GM12878 (cell line): ENCODE data around the gene IL32. TPM values are rescaled to one million over a fixed set of nuclear protein-coding genes. Genes with fewer than 3 reads are reported as not detected.
"Not testable (repeated sequence)": the region's sequence is repeated elsewhere in the genome, so short reads cannot be mapped to it uniquely, and the experiment has no call there.

ENCODE experiments used
- ATAC-seq: fragments of 200-7000 bp; cut with Tn5 transposase; 3 replicates; pipeline ENCODE4 v1.9.1; 2020; ENCODE audit warnings: mild to moderate bottlenecking, moderate library complexity
- BruUV-seq: library from RNA; stranded (reverse); fragments of 400-500 nt; replicated peaks from 2 replicates; lab custom pipeline; 2021; lab: Mats Ljungman, UMichigan
- CTCF ChIA-PET: fragments of 300-600 bp; sonication (Branson Sonifier 250); formaldehyde crosslinking; extraction: SDS; loops from one replicate; lab custom pipeline; 2021; ENCODE audit warnings: inconsistent platforms; lab: Yijun Ruan, JAX
- POLR2A ChIA-PET: fragments of 350-600 bp; formaldehyde crosslinking; extraction: SDS; loops from one replicate; lab custom pipeline; 2021; ENCODE audit warnings: inconsistent platforms; lab: Charles Lee
- RAD21 ChIA-PET: fragments of 300-600 bp; sonication (Branson Sonifier 250); formaldehyde crosslinking; loops from one replicate; lab custom pipeline; 2023; ENCODE audit warnings: antibody characterized with exemption; ENCODE audit not compliant: unreplicated experiment; lab: Charles Lee
- SMC1A ChIA-PET: fragments of 300-600 bp; sonication (Branson Sonifier 250); formaldehyde crosslinking; loops from one replicate; lab custom pipeline; 2023; ENCODE audit not compliant: unreplicated experiment, uncharacterized antibody; lab: Charles Lee
- DNase-seq: peaks from one replicate; pipeline ENCODE4 v3.0.0-alpha.2; 2011; ENCODE audit warnings: low read depth, low spot score
- FAIRE-seq: peaks from 3 replicates; lab custom pipeline; 2011; peaks lifted over from hg19 to GRCh38; lab: Jason Lieb, UNC
- H2AFZ ChIP-seq: 2 replicates; pipeline ENCODE4 v1.6.0; 2011; ENCODE audit warnings: low read depth, low read length, control low read depth; ENCODE audit not compliant: control insufficient read depth
- H3K27ac ChIP-seq: 2 replicates; pipeline ENCODE4 v1.5.1; 2011; ENCODE audit warnings: control low read depth; ENCODE audit not compliant: control insufficient read depth, insufficient read depth
- H3K27me3 ChIP-seq, 2 experiments: replicated peaks in 1 of 2; 2 replicates each; pipeline versions ENCODE4 v1.6.0 to v1.6.1; 2011; ENCODE audit warnings: low read length in 1 of 2; ENCODE audit not compliant: control insufficient read depth in 2 of 2, insufficient read depth in 2 of 2
- H3K36me3 ChIP-seq, 2 experiments: 2 replicates each; pipeline ENCODE4 v1.5.1; 2011; ENCODE audit warnings: low read length in 1 of 2; ENCODE audit not compliant: control insufficient read depth in 2 of 2, insufficient read depth in 2 of 2
- H3K4me1 ChIP-seq: 2 replicates; pipeline ENCODE4 v1.6.1; 2011; ENCODE audit warnings: mild to moderate bottlenecking, low read length, moderate library complexity, mixed read lengths; ENCODE audit not compliant: control insufficient read depth, insufficient read depth
- H3K4me2 ChIP-seq: 2 replicates; pipeline ENCODE4 v1.6.0; 2011; ENCODE audit warnings: control low read depth; ENCODE audit not compliant: control insufficient read depth, insufficient read depth
- H3K4me3 ChIP-seq: fragments of 200-600 bp; sonication (generic); 2 replicates; pipeline ENCODE4 v1.5.1; 2016
- H3K79me2 ChIP-seq: 2 replicates; pipeline ENCODE4 v1.6.0; 2011; ENCODE audit warnings: low read length; ENCODE audit not compliant: control insufficient read depth, insufficient read depth
- H3K9ac ChIP-seq: 2 replicates; pipeline ENCODE4 v1.8.0; 2011; ENCODE audit warnings: low read length, control low read depth, mixed read lengths; ENCODE audit not compliant: control insufficient read depth, insufficient read depth
- H3K9me3 ChIP-seq: replicated peaks from 3 replicates; pipeline ENCODE4 v1.5.1; 2011; ENCODE audit warnings: mild to moderate bottlenecking, low read length; ENCODE audit not compliant: control insufficient read depth, insufficient read depth
- H4K20me1 ChIP-seq: 2 replicates; pipeline ENCODE4 v1.6.0; 2011; ENCODE audit not compliant: control insufficient read depth, insufficient read depth
- BRCA1 ChIP-seq: IDR thresholded peaks from 2 replicates; pipeline ENCODE4 v1.6.1; 2011; ENCODE audit warnings: low read depth, low read length, improper control_type of control experiment
- CBX3 ChIP-seq: fragments of 200-600 bp; sonication (generic); IDR thresholded peaks from 2 replicates; pipeline ENCODE4 v1.6.1; 2016; ENCODE audit warnings: low read depth, borderline replicate concordance
- TAF1 ChIP-seq: IDR thresholded peaks from 2 replicates; pipeline ENCODE4 v1.6.1; 2011; ENCODE audit warnings: mild to moderate bottlenecking, low read depth, low read length, borderline replicate concordance
- WGBS: methylation state at CpG from one replicate; pipeline ENCODE4 v1.1.6; 2016; ENCODE audit warnings: low lambda C conversion rate; ENCODE audit not compliant: insufficient replicate concordance, insufficient coverage; ENCODE audit errors: missing lambda C conversion rate; 5-methylcytosine and 5-hydroxymethylcytosine counted together
- in situ Hi-C: fragments of 300-500 bp; cut with MboI; formaldehyde crosslinking; loops from 9 replicates; pipeline ENCODE4 v1.14.3; 2018; ENCODE audit warnings: mixed read lengths
- intact Hi-C: fragments of 100-400 bp; cut with micrococcal nuclease; formaldehyde crosslinking; loops from one replicate; pipeline ENCODE4 v1.14.2; 2022; ENCODE audit not compliant: unreplicated experiment
- polyA plus RNA-seq, 11 experiments: library from polyadenylated mRNA; depleted of rRNA in 4 of 11; unstranded in 6 of 11; stranded (reverse) in 5 of 11; fragments of >200 nt; fragmentation: Nextera tagmentation in 4 of 11; fragmentation: Illumina TruSeq in 1 of 11; extraction: Ambion mirVana in 4 of 11; extraction: Trizol in 1 of 11; gene quantifications; 1 replicate in 1 of 11; 2 replicates in 10 of 11; pipeline versions ENCODE4 v1.2.1 to v1.2.3, GENCODE V29; 2011 to 2016; ENCODE audit warnings: inconsistent platforms in 2 of 11, missing spikeins in 2 of 11, low read depth in 1 of 11
- total RNA-seq, 4 experiments: library from RNA; depleted of rRNA in 3 of 4; stranded (reverse); fragments of >200 nt in 3 of 4; fragmentation: Illumina TruSeq in 1 of 4; extraction: Trizol in 1 of 4; gene quantifications; 2 replicates each; pipeline versions ENCODE4 v1.2.1 to v1.2.3, GENCODE V29; 2013 to 2021
- TF ChIP-seq, protein P1 (sequence below): IDR thresholded peaks from 2 replicates; pipeline ENCODE4 v1.6.1; 2012; ENCODE audit warnings: mild to moderate bottlenecking, low read depth, low read length

Gene IL32
- total and polyA plus RNA-seq, 10 of the 15 experiments (the other 5 are each of a cell fraction or from before 2014, with no cell fraction given), result 27.0 to 122 (median 55.8) TPM

DNA sequence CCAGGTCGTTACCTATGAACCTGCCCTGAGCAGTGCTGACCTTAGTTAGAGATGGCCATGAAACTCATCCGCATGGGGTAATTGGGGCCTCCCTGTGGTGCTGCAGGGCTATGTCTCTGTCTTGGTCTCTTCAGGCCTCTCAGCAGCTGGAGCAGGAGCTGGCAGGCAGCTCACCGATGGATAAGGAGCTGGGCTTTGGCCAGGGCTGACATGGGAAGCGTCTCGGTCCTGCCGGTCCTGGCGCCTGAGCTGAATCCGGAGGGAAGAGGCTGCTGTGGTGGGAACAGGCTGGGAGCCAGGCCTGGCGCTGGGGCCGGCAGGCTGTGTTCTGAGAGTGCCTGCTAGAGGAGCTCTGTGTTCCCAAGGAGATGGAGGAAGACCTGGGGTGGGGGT lies 10.1 kb downstream of the IL32 start (continued):
- no peak for TF ChIP-seq TAF1
- TF ChIP-seq, protein P1, sequence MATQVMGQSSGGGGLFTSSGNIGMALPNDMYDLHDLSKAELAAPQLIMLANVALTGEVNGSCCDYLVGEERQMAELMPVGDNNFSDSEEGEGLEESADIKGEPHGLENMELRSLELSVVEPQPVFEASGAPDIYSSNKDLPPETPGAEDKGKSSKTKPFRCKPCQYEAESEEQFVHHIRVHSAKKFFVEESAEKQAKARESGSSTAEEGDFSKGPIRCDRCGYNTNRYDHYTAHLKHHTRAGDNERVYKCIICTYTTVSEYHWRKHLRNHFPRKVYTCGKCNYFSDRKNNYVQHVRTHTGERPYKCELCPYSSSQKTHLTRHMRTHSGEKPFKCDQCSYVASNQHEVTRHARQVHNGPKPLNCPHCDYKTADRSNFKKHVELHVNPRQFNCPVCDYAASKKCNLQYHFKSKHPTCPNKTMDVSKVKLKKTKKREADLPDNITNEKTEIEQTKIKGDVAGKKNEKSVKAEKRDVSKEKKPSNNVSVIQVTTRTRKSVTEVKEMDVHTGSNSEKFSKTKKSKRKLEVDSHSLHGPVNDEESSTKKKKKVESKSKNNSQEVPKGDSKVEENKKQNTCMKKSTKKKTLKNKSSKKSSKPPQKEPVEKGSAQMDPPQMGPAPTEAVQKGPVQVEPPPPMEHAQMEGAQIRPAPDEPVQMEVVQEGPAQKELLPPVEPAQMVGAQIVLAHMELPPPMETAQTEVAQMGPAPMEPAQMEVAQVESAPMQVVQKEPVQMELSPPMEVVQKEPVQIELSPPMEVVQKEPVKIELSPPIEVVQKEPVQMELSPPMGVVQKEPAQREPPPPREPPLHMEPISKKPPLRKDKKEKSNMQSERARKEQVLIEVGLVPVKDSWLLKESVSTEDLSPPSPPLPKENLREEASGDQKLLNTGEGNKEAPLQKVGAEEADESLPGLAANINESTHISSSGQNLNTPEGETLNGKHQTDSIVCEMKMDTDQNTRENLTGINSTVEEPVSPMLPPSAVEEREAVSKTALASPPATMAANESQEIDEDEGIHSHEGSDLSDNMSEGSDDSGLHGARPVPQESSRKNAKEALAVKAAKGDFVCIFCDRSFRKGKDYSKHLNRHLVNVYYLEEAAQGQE, result no peak
- no peak for TF ChIP-seq CBX3
- TF ChIP-seq BRCA1, result no peak

DNA sequence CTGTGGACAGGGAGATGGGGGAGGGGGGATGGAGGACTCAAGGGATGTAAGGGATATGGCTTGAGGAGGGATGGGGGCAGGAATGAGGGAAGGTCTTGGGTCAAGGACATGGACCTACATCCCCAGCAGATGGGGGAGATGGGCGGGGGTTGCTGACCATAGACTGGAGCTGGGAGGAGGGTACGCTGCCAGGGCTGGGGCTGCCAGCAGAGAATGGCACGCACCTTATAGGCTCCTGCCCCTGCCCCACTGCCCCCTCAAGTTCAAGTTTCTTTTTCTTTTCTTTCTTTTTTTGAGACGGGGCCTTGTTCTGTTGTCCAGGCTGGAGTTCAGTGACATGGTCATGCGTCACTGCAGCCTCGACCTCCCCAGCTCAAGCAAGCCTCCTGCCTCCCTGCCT lies 10.5 kb downstream of the IL32 start:
- Histone ChIP-seq H3K27ac (peak overlapping the region; percentile 88), H3K4me1 (peaks cover 45% of the 10 kb centered on the region), H3K4me2 (peak overlapping the region; percentile 68; the same call in 1 of the 2 replicates), H3K4me3 (peak overlapping the region; percentile 28; the same call in 1 of the 2 replicates)
- H2AFZ ChIP-seq, H3K36me3 ChIP-seq, H3K79me2 ChIP-seq, H3K9me3 ChIP-seq, FAIRE-seq, H3K27me3 ChIP-seq, ATAC-seq, DNase-seq, H4K20me1 ChIP-seq, H3K9ac ChIP-seq, BruUV-seq, in situ Hi-C loops: not testable (repeated sequence)
- ChIA-PET SMC1A (interaction anchor here (1.0 to 6.1 kb wide), 6 partner anchors 9 to 53 kb away, joined by 3 to 52 read pairs (median 7); partner anchors contain the start of gene IL32), CTCF (interaction anchor here (1.2 to 6.0 kb wide), 9 partner anchors 11 to 53 kb away, joined by 3 to 42 read pairs (median 15); partner anchors contain the start of gene IL32), POLR2A (interaction anchor here (0.6 to 4.4 kb wide), 5 partner anchors 10 to 61 kb away, joined by 3 to 38 read pairs (median 5); partner anchors contain the start of genes IL32 and ZNF213), RAD21 (interaction anchor here (1.1 to 3.5 kb wide), 4 partner anchors 9 to 17 kb away, joined by 3 to 14 read pairs (median 6); partner anchors contain the start of gene IL32)
- 71% methylated on average over 6 of the region's 6 CpGs for WGBS
- intact Hi-C loops, result loop anchor here (2.0 kb wide), 1 partner anchor 25 kb away; no protein-coding TSS in a partner anchor
